RWPE2 (cell line): ENCODE data around the gene ARFGEF2.
"Not testable (repeated sequence)": the region's sequence is repeated elsewhere in the genome, so short reads cannot be mapped to it uniquely, and the experiment has no call there.

Experiments
- ATAC-seq: fragments of 200-7000 bp; cut with Tn5 transposase; 3 replicates; pipeline ENCODE4 v1.9.1; 2021; ENCODE audit warnings: low read depth
- DNase-seq: peaks from one replicate; pipeline ENCODE4 v3.0.0-alpha.2; 2020; ENCODE audit warnings: low spot score
- H3K27ac ChIP-seq: fragments of 450-650 bp; 2 replicates; pipeline ENCODE4 v1.5.1; 2017; ENCODE audit warnings: mild to moderate bottlenecking; ENCODE audit not compliant: poor library complexity, severe bottlenecking
- H3K27me3 ChIP-seq: fragments of 250-450 bp; sonication (Bioruptor Pico); 2 replicates; pipeline ENCODE4 v1.5.1; 2021; ENCODE audit warnings: mild to moderate bottlenecking, moderate library complexity; ENCODE audit not compliant: insufficient read depth, poor library complexity, severe bottlenecking
- H3K36me3 ChIP-seq: fragments of 250-450 bp; sonication (Bioruptor Pico); 2 replicates; pipeline ENCODE4 v1.5.1; 2020; ENCODE audit warnings: low read depth, mild to moderate bottlenecking, moderate library complexity
- H3K4me1 ChIP-seq: fragments of 250-450 bp; sonication (Bioruptor Pico); 2 replicates; pipeline ENCODE4 v1.5.1; 2021; ENCODE audit warnings: mild to moderate bottlenecking, moderate library complexity; ENCODE audit not compliant: insufficient read depth, poor library complexity, severe bottlenecking
- H3K4me3 ChIP-seq: fragments of 250-450 bp; sonication (Bioruptor Pico); 2 replicates; pipeline ENCODE4 v1.5.1; 2021; ENCODE audit warnings: mild to moderate bottlenecking, moderate library complexity; ENCODE audit not compliant: severe bottlenecking
- H3K9me3 ChIP-seq: fragments of 250-450 bp; sonication (Bioruptor Pico); 2 replicates; pipeline ENCODE4 v1.5.1; 2021; ENCODE audit warnings: mild to moderate bottlenecking, moderate library complexity; ENCODE audit not compliant: severe bottlenecking
- CTCF ChIP-seq: fragments of 450-650 bp; IDR thresholded peaks from one replicate; pipeline ENCODE4 v1.5.1; 2017; ENCODE audit warnings: mild to moderate bottlenecking, moderate library complexity; ENCODE audit not compliant: poor library complexity, severe bottlenecking

Gene ARFGEF2

GRCh38 chr20:49078310-49078709 is 156.8 kb downstream of the ARFGEF2 start:
- Histone ChIP-seq H3K9me3 (no peaks in the 10 kb centered on the region), H3K27ac (no peak overlapping the region), H3K4me1 (no peaks in the 10 kb centered on the region), H3K4me3 (no peak overlapping the region), H3K36me3 (peaks cover 100% of the 10 kb centered on the region), H3K27me3 (no peaks in the 10 kb centered on the region)
- no peak for TF ChIP-seq CTCF
- no peak for ATAC-seq
- DNase-seq = no peak

GRCh38 chr20:49082295-49082694 is 160.8 kb downstream of the ARFGEF2 start:
- H3K9me3 ChIP-seq, H3K27ac ChIP-seq, H3K27me3 ChIP-seq, ATAC-seq, H3K4me3 ChIP-seq, H3K4me1 ChIP-seq, DNase-seq: not testable (repeated sequence)
- peaks cover 100% of the 10 kb centered on the region for H3K36me3 ChIP-seq
